Gastroesophageal sphincter (tissue), 4 donors: ENCODE measurements around the gene HSF5. TPM values are rescaled to one million over a fixed set of nuclear protein-coding genes. Genes with fewer than 3 reads are reported as not detected.

ENCODE experiments used
- ATAC-seq: fragments of 150-250 bp; one replicate; pipeline ENCODE4 v1.9.1; 2016; ENCODE audit warnings: mild to moderate bottlenecking, moderate library complexity
- H3K27ac ChIP-seq, 4 donors: fragments of 200-600 bp; sonication (generic) in 3 of 4; 1 replicate in 3 of 4; 2 replicates in 1 of 4; pipeline ENCODE4 v1.5.1; 2016 to 2019
- H3K27me3 ChIP-seq: fragments of 200-600 bp; sonication (generic); one replicate; pipeline ENCODE4 v1.5.1; 2019
- H3K36me3 ChIP-seq, 2 donors: fragments of 200-600 bp; sonication (generic); one replicate each; pipeline ENCODE4 v1.5.1; 2019; ENCODE audit warnings: control low read depth in 1 of 2
- H3K4me1 ChIP-seq, 3 donors: fragments of 200-600 bp; sonication (generic); 1 replicate in 2 of 3; 2 replicates in 1 of 3; pipeline ENCODE4 v1.5.1; 2016 to 2019; ENCODE audit warnings: control low read depth in 2 of 3
- H3K4me3 ChIP-seq, 2 donors: fragments of 200-600 bp; sonication (generic); one replicate each; pipeline ENCODE4 v1.5.1; 2019; ENCODE audit warnings: mild to moderate bottlenecking in 1 of 2, moderate library complexity in 1 of 2
- H3K9me3 ChIP-seq, 3 donors: fragments of 200-600 bp; sonication (generic); one replicate each; pipeline ENCODE4 v1.5.1; 2017 to 2019; ENCODE audit warnings: control low read depth in 2 of 3
- CTCF ChIP-seq, 4 experiments: fragments of 200-600 bp in 2 of 4; fragments of 450-650 bp in 2 of 4; sonication (generic) in 1 of 4; IDR thresholded peaks; one replicate each; pipeline ENCODE4 v1.5.1; 2017 to 2019; ENCODE audit warnings: antibody characterized with exemption in 4 of 4, mild to moderate bottlenecking in 2 of 4, moderate library complexity in 2 of 4
- EP300 ChIP-seq: sonication (generic); formaldehyde crosslinking; IDR thresholded peaks from one replicate; pipeline ENCODE4 v1.6.1; 2017; ENCODE audit warnings: antibody characterized with exemption, mild to moderate bottlenecking
- POLR2A ChIP-seq, 2 donors: fragments of 450-650 bp; IDR thresholded peaks; one replicate each; pipeline ENCODE4 v1.6.1; 2017; ENCODE audit warnings: antibody characterized with exemption in 2 of 2, mild to moderate bottlenecking in 2 of 2, moderate library complexity in 1 of 2
- POLR2AphosphoS5 ChIP-seq: sonication (generic); formaldehyde crosslinking; IDR thresholded peaks from one replicate; pipeline ENCODE4 v1.6.1; 2017; ENCODE audit warnings: antibody characterized with exemption
- WGBS, 2 donors: methylation state at CpG; one replicate each; pipeline ENCODE4 v1.1.5; 2018; ENCODE audit warnings: low coverage in 1 of 2; 5-methylcytosine and 5-hydroxymethylcytosine counted together
- total RNA-seq, 4 donors: library from RNA; depleted of rRNA; stranded (reverse); fragments of >200 nt; gene quantifications; one replicate each; pipeline ENCODE4 v1.1.0, GENCODE V29; 2016

HSF5 gene
- total RNA-seq, 4 donors from 2014 or later: 0.13 TPM; not detected in 3

DNA sequence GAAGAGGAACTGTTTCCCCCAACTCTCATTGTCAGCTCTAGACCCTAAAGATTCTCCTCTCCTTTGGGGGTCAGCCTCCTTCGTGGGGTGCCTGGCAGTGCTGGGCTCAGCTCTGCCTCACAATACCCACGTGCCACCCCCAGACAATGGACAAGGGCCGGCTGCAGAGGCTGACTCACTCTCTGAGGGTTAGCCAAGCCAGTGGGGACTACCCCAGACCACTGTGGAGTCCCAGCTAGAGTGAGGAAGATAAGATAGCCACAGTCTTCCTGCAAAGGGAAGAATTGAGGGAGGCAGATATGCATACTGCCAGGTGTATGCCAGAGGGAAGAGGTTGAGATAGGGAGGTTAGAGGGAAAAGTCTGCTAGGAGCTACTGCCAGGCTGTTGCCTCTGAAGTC, 39.7 kb upstream of the HSF5 start:
- ATAC-seq: no peak
- H3K4me3 ChIP-seq: no peak overlapping the region
- H3K27ac ChIP-seq: peak overlapping the region in 2 of 4 donors; percentile 37 to 43
- H3K9me3 ChIP-seq: no peaks in the 10 kb centered on the region
- TF ChIP-seq EP300: no peak
- no peak for TF ChIP-seq CTCF (IDR thresholded peaks at IDR 0.05)
- no peak for TF ChIP-seq POLR2A (IDR thresholded peaks at IDR 0.05)
- no peak for TF ChIP-seq POLR2AphosphoS5
- WGBS, 2 donors: no CpG with 5 or more reads among the region's 3 CpGs
- H3K4me1 ChIP-seq: peaks cover 0 to 52% (median 16%) of the 10 kb centered on the region in 3 donors
- no peaks in the 10 kb centered on the region for H3K36me3 ChIP-seq
- H3K27me3 ChIP-seq: no peaks in the 10 kb centered on the region

DNA sequence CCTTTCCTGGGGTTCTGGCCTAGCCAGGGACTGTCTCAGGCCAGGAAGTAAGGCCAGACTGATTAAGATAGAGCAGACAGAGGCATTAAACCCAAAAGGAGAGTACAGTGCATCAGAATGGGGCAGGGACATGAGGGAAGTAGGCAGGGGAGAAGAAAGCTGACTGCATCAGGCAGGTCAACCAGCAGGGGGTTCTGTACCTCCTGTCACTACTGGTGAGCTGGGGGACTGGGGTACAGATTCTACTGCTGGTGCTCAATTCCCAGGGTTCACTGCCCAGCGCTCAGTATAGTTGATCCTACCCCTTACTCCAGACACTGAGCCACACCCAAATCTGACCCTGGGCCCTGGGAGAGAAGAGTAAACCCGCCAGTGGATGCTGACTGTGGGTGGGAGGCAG, 39.1 kb upstream of the HSF5 start:
- WGBS, 2 donors: no CpG with 5 or more reads among the region's 2 CpGs
- no peak for TF ChIP-seq EP300
- TF ChIP-seq POLR2A (IDR thresholded peaks at IDR 0.05): no peak
- no peak for TF ChIP-seq CTCF (IDR thresholded peaks at IDR 0.05)
- no peak for TF ChIP-seq POLR2AphosphoS5
- no peaks in the 10 kb centered on the region for H3K9me3 ChIP-seq
- peak overlapping the region in 1 of 4 donors; percentile 49 for H3K27ac ChIP-seq
- no peak for ATAC-seq
- H3K36me3 ChIP-seq: no peaks in the 10 kb centered on the region
- H3K4me1 ChIP-seq: peaks cover 0 to 46% (median 12%) of the 10 kb centered on the region in 3 donors
- H3K4me3 ChIP-seq: no peak overlapping the region
- H3K27me3 ChIP-seq: no peaks in the 10 kb centered on the region

- Histone ChIP-seq H3K36me3 (no peaks in the 10 kb centered on the region), H3K9me3 (no peaks in the 10 kb centered on the region), H3K27ac (peak overlapping the region in 3 of 4 donors; percentile 22 to 66 (median 47)), H3K4me3 (no peak overlapping the region), H3K4me1 (peaks cover 0 to 32% (median 7%) of the 10 kb centered on the region in 3 donors), H3K27me3 (no peaks in the 10 kb centered on the region)
- ATAC-seq: peak; percentile 71
- TF ChIP-seq CTCF (IDR thresholded peaks at IDR 0.05): no peak
- TF ChIP-seq POLR2AphosphoS5: peak; percentile 10
- WGBS, 2 donors: 22 to 42% methylated on average over 2 to 3 of the region's 3 CpGs
These were observed 37.0 kb upstream of the HSF5 start for GRCh38 chr17:58525239-58525638.

DNA sequence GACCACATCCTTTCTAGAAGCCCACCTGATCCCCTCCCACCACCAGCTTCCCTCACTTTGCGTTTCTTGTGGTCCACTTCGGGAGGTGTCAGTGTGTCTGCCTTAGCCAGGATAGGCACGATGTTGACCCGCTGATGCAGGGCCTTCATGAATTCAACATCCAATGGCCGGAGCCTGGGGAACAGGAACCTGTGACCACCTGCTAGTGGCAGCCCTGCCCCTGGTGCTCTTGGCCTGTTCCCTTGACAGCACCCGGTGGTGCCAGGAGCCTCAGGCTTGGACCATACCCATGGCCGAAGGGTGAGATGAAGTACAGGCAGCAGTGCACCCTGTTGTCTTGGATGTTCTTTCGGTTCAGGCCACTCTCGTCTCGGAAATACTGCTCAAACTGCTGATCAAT, 33.5 kb upstream of the HSF5 start:
- Histone ChIP-seq H3K9me3 (no peaks in the 10 kb centered on the region), H3K27me3 (no peaks in the 10 kb centered on the region), H3K4me3 (no peak overlapping the region), H3K36me3 (no peaks in the 10 kb centered on the region), H3K27ac (no peak overlapping the region), H3K4me1 (peaks cover 0 to 31% (median 18%) of the 10 kb centered on the region in 3 donors)
- 100% methylated on average over 1 of the region's 10 CpGs; no CpG with 5 or more reads in 1 of the 2 donors for WGBS, 2 donors
- no peak for ATAC-seq
- TF ChIP-seq POLR2A (IDR thresholded peaks at IDR 0.05) (no peak), POLR2AphosphoS5 (no peak), EP300 (no peak), CTCF (IDR thresholded peaks at IDR 0.05) (no peak)

- H3K4me3 ChIP-seq: no peak overlapping the region
- no peaks in the 10 kb centered on the region for H3K27me3 ChIP-seq
- WGBS, 2 donors: 60 to 63% methylated on average over 1 to 9 of the region's 15 CpGs
- H3K4me1 ChIP-seq: peaks cover 0 to 38% (median 18%) of the 10 kb centered on the region in 3 donors
- H3K27ac ChIP-seq: peak overlapping the region in 2 of 4 donors; percentile 17 to 90
- peak in 2 of 4 experiments; percentile 14 to 16 for TF ChIP-seq CTCF (IDR thresholded peaks at IDR 0.05)
- no peak for TF ChIP-seq EP300
- TF ChIP-seq POLR2A (IDR thresholded peaks at IDR 0.05): no peak
- no peak for TF ChIP-seq POLR2AphosphoS5
- no peak for ATAC-seq
- H3K36me3 ChIP-seq: no peaks in the 10 kb centered on the region
- no peaks in the 10 kb centered on the region for H3K9me3 ChIP-seq
These were observed 32.7 kb upstream of the HSF5 start for GRCh38 chr17:58520843-58521430.
